LNCAP (cell line): ENCODE measurements around the gene TMEM132D.

Source experiments
- TF ChIP-seq, protein P1 (sequence below): fragments of 450-650 bp; IDR thresholded peaks from 2 replicates; pipeline ENCODE4 v1.5.1; 2017; ENCODE audit warnings: mild to moderate bottlenecking

Gene TMEM132D

DNA sequence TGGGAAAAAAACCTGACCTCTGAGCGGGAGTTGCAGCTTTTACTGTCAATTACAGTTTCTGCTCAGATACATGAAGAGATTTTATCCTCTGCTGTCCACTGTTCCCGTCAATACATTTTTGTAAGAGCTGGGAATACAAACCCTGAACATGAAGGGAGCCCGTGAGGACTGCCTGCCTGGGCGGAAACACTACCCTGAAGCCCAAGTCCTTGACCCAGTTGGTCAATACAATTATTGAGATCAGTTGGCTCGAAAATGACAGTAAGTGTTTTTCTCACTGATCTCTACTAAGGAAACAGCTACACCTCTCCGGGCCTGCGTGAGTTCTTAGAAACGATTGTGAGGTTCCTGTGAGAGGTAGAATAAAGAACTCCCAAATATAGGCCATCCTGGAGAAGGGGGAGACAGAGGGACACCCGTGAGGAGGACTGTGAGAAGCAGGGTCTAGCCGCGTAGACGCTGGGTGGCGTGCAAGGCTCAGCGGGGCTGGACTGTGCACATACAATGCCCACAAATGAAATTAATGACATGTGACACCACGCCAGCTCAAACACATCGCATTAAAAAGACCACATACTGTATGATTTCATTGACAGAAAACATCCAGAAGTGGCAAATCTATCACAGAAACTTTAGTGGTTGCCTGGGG lies 509.5 kb downstream of the TMEM132D start:
- TF ChIP-seq, protein P1, sequence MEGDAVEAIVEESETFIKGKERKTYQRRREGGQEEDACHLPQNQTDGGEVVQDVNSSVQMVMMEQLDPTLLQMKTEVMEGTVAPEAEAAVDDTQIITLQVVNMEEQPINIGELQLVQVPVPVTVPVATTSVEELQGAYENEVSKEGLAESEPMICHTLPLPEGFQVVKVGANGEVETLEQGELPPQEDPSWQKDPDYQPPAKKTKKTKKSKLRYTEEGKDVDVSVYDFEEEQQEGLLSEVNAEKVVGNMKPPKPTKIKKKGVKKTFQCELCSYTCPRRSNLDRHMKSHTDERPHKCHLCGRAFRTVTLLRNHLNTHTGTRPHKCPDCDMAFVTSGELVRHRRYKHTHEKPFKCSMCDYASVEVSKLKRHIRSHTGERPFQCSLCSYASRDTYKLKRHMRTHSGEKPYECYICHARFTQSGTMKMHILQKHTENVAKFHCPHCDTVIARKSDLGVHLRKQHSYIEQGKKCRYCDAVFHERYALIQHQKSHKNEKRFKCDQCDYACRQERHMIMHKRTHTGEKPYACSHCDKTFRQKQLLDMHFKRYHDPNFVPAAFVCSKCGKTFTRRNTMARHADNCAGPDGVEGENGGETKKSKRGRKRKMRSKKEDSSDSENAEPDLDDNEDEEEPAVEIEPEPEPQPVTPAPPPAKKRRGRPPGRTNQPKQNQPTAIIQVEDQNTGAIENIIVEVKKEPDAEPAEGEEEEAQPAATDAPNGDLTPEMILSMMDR, result no peak

DNA sequence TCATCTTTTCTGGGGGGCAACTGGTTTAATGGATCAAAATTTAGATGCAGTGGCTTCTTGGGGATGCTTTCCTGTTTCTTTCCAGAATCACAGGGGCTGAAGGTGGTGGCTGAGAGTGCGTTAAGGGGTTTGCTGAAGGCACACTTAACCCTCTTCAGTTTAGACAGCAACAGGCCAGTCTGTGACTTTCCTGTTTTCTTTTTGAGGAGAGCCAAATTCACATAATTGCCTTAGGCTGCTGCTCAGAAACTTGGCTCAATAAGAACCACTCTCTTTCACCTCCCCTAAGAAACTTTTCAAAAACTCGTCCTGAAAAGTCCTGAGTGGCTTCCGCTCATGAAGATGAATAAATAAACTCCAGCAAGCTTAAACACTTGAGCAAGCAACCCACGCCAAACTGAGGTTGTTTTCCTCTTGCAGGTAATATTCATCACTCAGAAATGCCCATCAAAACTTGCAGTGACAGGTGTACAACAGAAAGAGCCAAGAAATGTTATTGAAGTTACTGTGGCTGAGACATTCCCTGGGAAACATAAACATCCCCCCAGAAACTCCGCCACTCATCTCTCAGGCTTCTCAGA lies 510.4 kb downstream of the TMEM132D start:
- TF ChIP-seq, protein P1, result no peak

DNA sequence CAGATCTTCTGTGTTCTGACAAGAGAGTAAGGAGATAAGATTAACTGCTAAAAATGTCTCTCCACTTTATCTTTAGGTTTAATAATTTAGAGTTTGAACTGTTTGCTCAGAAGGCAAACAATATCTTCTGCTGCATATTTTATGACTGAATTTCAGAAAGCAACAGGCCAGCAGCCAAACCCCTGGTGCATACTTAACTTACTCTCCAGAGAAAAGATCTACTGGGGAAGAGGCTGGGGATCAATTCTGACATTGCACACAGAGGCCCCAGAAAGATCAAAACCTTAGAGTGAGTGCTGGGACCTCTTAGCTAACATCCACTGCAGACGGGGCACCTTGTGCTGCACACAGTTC lies 518.2 kb downstream of the TMEM132D start:
- TF ChIP-seq, protein P1, result no peak

DNA sequence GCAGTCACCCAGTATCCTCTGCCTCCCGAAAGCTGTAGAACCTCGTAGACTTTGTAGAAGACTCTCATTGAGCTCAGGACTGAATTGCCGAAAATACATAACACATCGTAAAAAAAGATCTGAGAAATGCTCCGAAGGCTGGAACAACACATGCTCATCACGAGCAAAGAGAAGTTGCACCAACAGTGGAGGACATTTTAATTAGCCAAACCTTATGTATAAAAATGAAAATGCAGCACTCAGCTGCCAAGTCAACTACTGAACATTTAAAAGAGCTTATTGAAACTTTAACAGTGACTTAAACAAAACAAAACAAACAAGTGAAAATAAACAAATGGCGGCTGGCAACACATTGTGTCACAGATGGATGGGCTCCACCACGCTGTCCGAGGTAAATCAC lies 519.9 kb downstream of the TMEM132D start:
- TF ChIP-seq, protein P1, result no peak

DNA sequence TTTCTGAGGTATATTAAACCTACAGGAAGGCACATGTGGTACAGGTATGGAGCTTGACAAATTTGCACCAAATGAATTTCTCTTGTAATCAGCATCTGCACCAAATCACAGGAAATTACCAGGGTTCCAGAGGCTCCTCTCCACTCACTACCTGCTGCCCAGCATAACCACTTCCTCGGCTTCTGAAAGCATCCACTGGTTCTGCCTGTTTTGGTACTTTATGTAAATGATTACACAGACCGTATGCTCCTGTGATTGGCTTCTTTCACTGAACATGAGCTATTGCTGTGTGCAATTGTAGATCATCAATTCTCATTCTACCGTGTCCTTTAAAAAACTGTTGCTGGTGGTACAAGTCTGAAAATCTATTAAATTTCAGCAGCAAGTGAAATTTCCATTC lies 522.1 kb downstream of the TMEM132D start:
- TF ChIP-seq, protein P1, result no peak

DNA sequence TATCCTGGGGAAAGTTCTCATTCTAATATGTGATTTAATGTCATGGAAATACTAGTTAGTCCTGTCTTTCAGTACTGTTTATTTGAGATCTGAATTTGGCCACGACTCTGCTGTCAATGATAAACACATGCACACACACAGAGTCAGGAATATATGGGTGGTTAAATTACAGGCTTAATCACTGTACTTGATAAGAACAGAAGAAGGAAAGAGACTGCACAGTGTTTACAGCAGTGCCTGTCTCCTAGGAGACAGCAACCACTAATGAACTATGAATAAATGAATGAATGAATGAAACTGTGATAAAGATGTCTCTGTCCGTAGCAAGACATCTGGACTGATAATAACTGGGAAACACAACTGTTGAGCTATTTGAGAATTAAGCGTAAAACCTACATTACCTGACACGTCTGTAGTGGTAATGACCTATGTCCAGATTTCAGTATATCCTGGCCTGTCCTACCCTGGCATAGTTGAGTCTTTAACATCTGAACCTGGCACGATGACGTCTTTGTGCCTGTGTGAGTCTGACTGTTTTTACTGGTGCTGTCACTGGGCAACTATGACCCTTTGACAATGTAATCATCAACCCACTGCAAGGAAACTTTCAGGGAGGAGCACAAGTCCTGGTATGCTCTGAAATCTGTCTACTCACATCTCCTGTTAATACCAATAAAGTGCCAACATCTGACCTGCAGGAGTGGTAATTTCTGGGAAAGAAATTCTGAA lies 524.6 kb downstream of the TMEM132D start:
- TF ChIP-seq, protein P1, result no peak

DNA sequence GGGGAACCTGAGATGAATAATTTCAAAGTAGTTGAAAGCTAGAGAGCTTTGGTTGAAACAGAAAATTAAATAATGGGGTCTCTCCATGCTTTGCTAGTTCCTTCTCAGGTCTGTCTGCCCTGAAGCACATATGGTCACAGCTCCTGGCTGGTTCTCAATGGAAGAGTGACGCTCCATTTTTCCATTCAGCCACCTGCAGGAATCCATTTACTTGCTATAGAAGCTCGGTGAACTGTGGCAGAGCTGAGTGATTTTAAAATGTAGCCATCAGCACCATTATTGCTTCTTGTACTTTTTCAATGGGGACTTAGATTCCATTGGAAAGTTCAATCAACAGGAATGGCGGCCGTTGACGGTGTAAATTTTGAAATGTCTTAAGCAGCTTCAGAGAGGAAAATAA lies 525.3 kb downstream of the TMEM132D start:
- TF ChIP-seq, protein P1, result no peak
